Renal cortical epithelial cell (primary cell): Measurements from ENCODE around the gene SP5. TPM values are rescaled to one million over a fixed set of nuclear protein-coding genes. Genes with fewer than 3 reads are reported as not detected.
"Not testable (repeated sequence)": the region's sequence is repeated elsewhere in the genome, so short reads cannot be mapped to it uniquely, and the experiment has no call there.

ENCODE experiments used
- DNase-seq: peaks from one replicate; pipeline ENCODE4 v3.0.0-alpha.2; 2011; ENCODE audit warnings: low read depth
- total RNA-seq: library from RNA; depleted of rRNA; stranded (reverse); fragments of >200 nt; gene quantifications from 2 replicates; pipeline ENCODE4 v1.2.3, GENCODE V29; 2014

Gene SP5
- total RNA-seq, 1 donor from 2014 or later, result 0.10 TPM

DNA sequence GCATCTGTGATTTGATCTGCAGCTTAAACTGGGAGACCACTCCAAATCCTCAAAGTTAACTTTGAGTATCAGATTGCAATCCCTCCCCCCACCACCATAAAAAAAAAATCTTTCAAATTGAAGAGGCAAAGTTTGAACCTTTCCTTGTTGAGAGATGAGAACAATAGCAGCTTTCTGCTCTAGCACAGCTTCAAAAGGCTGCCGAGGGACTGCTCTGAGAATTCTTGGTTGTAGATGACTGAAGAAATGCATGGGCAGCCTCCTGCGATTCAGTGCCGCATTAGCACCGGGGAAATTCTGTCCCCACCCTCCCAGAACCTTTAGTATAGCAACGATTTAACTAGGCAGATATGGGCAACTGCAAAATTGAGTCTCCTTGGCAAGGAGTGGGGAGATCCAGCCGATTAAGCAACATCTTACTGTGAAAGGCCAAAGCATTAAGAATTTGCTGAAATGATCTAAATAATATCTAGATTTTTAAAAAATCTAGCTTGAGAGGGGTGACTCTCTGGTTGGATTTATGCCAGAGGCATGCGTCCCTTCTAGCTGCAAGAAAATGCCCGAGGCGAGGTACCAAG lies 3.9 kb upstream of the SP5 start:
- DNase-seq, result no peak

DNA sequence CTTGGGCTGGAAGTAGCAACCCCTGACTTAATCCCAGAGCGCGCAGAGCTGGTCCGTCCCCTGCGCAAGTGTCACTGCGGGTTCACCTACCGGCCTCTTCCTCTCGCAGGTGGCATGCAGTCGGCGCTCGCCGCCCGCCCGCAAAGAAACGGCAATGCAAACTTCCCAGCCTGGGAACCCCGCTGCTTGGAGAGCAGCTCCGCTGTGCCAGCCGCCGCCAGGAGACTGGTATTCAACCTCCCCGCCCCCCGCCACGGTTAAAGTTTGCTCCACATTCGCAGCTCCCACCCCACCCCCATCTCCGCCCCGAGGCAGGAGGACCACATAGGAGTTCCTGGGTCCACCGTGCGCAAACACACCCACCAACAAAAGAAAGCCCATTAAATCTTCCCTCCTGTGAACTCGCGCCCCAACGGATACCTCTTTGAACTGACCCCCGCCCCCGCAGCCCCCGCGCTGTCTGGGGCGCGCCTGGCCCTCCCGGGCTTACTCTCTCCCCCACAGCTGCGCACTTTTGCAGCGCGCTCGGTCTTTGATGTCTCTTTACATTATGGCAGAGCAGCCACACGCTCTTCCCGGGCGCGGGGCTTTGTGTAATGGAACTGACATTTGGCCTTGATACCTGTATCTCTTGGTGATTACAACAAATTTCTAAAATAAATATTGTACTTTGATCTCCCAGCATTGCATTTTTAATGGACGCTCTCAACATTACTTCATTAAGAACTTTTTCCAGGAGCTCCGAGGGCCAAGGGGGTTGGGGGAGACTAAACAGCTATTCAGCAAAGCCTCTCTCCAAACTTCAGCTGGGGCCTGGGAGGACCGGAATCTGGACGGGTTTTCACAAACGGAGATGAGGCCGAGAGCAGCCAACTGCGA lies 3.1 kb upstream of the SP5 start:
- DNase-seq, result no peak

DNA sequence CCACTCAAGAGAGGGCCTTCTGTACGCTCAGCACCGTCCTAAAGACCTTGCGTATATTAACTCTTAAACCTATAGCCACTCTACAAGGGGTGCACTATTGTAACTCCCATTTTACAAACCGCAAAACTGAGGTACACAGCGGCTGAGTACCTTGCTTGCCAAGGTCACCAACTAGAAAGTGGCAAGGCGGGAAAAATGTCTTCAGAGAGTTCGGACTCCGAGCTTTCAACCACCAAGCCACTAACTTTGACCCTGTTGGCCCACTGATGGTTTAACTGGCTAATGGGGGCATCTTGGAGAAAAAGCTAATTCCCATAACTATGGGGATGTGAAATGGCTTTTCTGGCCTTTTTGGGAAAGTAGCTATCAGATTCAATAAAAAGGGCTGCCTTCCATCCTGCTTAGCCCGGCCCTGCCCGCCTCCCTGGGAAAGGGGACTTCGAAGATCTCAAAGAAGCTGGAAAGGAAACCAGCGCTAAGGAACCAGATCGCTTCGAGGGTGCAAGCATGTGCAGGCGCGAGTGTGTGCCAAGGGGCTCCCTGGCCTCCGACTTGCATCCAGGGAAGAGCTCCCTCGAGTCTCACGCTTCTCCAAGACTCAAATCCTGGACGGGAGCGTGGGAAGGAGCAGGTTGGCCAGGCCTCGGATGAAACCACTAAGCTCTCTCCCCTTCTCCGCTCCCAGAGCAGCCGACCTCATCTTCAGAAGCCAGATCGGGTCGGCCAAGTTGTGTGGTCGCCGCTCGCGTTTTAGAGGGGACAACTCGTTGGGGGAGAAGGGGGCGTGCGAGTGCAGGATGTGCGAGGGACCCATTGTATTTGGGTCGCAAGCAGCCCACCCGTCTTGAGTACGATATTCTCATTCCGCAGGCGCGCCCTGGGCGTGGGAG lies 2.2 kb upstream of the SP5 start:
- DNase-seq, result no peak

DNA sequence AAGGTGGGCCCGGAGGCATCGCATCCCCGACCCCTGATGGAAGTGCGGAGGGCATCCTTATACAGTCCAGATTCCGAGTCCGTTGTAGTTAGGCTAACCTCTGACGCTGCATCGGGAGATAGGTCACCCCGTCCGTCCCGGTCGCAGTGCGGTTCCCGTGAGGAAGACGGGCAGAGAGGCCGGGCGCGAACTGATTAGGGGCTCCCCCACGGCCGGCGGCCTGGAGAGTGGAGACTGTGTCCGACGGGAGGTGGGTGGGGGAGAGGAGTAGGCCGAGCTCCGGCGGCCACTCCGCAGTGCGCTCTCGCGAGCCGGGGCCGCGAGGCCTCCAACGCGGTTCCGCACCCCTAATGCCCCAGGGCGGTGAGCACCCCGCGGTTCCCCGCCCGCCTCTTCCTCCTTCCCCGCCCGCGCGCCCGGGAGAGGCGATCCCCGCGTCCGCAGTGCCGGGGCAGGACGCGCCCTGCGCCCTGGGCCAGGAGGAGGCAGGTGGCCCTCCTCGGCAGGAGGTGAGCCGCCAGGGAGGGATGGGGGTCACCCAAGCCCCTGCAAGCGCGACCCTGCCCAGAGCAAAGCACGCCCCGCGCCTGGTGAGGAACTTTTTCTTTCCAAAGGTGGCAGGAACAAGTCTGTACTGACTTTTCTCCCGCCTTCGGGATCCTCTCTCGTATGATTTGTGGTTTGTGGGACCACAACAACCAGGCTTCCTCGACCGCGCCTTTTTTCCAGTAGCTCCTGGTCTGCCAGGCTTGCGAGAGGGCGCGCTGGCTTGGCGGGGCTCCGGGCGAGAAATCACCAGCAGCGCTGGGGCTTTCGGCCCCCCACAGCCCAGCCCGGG lies 1.4 kb upstream of the SP5 start:
- no peak for DNase-seq

DNA sequence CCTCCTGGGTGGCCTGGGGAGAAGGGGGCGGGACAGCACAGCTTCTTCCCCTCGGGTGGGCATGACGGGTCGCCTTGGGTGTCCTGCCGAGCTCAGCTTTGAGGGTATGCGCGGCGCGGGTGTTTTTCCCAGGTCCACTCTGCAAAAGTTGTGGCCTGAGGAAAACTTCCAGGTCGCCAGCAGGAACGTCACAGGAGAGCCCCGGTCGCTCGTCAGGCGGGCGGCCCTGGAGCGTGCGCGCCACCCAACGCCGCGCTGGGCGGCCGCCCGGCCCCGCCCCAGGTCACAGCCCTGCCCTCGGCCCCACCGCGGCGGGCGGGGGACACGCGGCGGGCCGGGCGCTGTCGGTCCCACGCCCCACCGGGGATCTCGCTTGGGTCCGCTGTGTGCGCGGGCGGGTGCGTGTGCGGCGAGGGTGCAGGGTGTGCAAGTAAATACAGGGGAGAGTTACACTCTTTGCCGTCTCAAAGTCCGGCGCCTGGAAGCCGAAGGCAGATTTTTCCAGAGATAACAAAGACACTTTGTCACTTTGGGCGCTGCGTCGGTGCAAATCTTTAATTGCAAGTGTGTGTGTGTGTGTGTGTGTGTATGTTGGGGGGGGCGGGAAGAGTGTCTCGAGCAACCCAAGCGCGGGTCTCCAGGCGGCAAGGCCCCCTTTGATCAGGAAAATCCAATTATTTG lies 616 bp upstream of the SP5 start:
- no peak for DNase-seq

DNA sequence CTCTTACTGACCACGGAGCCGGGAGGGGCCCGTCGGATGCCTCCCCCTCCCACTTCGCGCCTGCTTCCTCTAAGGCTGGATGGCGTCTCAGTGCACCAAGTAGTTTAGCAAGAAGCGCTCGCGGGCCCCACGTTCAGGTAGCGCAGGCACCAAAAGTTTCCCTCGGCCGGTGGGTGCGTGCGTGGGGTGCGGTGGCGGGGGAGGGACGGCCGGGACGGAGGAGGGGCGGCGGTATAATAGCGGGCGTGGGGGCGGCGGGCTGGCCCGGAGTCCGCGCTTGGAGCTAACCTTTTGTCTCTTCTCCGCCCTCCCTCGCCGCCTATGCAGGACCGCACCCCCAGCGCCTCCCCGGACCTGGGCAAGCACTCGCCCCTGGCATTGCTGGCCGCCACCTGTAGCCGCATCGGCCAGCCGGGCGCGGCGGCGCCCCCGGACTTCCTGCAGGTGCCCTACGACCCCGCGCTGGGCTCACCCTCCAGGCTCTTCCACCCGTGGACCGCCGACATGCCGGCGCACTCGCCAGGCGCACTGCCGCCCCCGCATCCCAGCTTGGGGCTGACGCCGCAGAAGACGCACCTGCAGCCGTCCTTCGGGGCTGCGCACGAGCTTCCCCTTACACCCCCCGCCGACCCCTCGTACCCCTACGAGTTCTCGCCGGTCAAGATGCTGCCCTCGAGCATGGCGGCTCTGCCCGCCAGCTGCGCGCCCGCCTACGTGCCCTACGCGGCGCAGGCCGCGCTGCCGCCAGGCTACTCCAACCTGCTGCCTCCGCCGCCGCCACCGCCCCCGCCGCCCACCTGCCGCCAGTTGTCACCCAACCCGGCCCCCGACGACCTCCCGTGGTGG lies 1.0 kb downstream of the SP5 start:
- DNase-seq, result no peak

DNA sequence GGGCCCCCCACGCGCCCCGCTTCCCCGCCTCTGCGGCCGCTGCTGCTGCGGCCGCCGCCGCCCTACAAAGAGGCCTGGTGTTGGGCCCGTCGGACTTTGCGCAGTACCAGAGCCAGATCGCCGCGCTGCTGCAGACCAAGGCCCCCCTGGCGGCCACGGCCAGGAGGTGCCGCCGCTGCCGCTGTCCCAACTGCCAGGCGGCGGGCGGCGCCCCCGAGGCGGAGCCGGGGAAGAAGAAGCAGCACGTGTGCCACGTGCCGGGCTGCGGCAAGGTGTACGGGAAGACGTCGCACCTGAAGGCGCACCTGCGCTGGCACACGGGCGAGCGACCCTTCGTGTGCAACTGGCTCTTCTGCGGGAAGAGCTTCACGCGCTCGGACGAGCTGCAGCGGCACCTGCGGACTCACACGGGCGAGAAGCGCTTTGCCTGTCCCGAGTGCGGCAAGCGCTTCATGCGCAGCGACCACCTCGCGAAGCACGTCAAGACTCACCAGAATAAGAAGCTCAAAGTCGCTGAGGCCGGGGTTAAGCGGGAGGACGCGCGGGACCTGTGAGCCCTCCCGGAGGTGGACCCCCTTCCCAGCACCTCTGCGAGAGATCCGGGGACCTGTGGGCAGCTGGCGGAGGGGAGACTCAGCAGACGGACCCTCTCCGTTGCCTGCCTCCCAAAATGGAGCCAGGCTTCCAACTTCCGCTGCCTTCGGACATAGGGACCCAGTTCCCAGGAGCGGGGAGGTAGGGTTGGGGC lies 1.9 kb downstream of the SP5 start:
- DNase-seq, result no peak

DNA sequence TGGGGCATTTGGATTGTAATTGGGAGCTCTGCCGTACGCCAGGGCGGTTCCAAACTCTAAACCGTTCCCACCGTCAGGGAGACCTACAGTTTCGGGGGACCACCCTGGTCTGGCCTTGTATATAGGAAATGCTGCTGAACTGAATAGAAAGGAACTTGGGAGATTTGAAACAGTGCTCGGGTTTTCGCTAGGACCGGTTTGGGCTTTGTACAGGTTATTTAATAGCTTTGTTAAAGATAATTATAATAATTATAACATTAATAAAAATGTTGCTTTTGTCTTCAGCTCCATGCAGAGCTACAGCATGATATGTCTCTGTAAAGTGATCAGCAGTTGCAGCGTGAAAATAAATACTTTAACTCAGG lies 2.4 kb downstream of the SP5 start:
- no peak for DNase-seq

DNA sequence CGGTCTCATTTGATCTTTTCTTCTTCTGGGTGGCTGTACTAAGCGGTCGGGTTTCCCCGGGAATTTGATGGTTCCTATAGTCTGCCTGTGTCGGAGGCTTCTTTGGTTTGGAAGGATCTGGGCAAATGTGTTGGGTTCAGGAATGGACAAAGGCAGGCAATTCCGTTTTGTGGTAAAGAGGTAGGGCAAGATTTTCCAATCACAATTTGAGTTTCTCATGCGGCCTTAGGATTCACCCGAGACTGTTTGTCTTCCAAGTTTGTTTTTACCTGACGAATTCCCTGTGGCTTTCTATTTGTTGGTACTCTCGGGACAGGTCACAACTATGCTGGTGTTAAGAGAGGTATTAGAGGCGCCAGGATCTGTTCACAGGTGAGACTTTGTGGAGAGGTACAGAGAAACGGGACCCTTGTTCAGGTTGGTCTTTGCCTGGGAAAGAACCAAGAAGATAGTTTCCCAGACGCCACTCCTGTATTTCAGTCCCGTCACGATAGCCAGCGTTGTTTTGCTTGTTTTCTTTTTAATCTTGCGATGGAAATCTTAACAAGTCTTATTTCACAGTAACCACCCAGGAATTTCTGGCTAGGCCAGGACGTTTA lies 3.0 kb downstream of the SP5 start:
- no peak for DNase-seq

DNA sequence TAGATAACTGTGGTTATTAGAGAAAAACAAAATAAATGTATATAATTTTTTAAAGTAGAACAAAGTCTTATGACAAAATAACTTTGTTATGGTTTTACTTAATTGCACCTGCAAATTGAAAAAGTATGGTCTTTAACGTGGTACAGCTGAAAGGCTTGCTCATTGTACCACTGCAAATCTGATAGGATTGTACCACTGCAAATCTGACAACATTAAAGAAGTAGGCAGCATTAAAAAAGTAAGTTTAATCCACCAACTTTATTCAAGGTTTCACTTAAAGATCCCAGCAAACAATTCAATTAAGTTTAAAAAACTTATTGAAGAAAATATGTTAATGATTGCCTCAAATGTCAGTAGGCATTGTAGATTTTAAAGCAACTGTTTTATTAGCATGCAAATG lies 4.7 kb downstream of the SP5 start:
- DNase-seq, result no peak

DNA sequence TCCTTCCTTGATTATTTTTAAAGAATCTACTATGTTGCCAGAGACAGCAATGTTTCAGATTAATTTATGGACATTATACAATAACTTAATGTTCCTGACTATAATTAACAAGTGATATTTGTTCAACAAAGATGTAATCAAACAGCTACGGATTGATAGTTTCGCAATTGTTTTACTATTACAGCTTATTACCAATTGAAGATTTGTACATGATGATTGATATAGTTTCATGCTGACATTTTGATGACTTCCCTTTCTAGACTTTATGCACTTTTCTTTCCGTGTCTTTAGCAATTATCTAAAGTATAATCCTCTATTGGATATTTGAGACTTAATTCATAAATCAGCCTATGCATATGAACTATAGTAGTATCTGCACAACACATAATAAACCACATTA lies 6.5 kb downstream of the SP5 start:
- no peak for DNase-seq

DNA sequence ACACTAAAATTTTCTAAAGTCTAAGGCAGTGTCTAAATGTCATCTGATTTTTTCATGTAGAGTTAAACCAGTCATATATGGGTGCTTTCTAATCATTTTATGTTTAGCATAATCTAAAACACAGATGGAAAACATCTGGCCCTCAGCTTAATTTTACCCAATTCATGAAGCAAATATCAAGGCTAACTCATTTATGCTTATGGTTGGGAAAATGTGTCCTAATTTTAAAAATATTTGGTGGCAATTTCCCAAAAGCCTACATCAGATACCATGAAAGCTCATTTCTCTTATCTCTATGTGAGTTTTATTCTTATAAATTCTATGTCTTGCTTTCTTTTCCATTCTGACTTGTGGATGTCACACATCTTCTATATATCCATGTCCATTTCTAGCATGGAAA lies 7.2 kb downstream of the SP5 start:
- DNase-seq, result no peak

DNA sequence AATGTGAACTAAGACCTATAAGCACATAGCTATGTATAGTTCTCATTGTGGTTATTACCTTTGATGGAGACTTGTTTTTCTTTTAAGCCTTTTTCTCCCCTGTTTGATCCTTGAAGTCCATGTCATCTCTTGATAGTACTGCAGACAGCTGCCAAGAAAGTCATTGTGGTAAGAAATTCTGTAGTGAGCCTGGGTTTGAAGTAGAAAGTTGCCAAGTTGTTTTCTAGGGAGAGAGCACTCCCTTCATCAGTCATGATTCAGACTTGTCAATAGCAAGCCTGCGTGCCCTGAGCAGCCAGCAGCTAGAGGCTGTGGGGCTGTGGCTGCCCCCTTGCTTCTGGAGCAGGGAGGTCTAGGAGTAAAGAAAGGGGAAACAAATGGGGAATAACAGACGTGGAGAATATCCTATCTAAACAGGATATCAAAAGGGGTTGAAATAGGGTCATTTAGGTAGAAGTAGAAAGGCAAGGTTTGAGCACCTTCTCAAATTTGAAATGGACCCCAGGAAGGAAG lies 8.4 kb downstream of the SP5 start:
- DNase-seq, result no peak

DNA sequence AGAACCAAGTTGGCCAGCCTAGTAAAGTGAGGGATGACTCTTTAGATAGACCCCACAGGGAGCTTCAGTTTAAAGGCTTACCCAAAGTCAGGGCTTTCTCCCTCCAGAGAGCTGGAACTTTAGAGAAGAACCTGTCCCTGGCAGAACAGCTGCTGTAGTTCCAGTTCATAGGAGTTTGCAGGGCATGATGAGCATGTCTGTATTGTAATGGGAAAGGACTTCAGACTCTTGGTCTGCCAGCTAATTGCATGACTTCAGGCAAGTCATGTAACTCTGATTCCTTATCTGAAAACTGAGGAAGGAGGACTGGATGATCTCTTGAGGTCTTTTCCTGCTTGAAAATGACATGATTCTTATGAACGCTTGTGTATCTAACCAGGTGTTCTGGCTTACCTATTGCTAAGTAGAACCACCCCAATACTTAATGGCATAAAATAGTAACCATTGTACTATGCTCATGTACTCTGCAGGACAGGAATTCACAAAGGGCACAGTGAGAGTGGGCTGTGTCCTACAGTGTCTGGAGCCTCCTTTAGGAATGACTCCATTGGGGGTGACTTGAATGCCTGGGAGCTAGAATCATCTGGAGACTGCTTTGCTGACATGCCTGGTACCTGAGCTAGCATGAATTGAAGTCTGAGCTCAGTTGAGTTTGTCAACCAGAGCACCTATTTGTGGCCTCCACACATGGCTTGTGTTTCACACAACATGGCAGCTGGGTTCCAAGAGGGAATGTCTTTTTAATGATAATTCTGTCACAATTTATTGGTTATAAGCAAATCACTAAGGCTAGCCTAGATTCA lies 18.9 kb downstream of the SP5 start:
- peak; percentile 13 for DNase-seq

DNA sequence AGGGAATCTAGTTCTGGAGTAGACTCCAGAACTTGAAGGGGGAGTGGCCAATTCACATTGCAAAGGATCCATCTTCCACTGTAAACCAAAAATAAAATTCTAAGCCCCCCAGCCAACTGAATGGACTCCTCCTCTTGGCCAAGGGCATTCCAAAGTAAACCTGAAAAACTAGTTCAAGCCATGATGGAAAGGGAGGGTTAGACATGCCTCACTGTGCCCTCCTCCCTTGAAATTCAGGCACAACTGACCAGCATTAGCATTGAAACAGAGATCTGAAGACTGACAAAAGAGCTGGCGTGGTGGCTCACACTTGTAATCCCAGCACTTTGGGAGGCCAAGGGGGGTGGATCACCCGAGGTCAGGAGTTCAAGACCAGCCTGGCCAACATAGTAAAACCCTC lies 19.5 kb downstream of the SP5 start:
- not testable (repeated sequence) for DNase-seq

DNA sequence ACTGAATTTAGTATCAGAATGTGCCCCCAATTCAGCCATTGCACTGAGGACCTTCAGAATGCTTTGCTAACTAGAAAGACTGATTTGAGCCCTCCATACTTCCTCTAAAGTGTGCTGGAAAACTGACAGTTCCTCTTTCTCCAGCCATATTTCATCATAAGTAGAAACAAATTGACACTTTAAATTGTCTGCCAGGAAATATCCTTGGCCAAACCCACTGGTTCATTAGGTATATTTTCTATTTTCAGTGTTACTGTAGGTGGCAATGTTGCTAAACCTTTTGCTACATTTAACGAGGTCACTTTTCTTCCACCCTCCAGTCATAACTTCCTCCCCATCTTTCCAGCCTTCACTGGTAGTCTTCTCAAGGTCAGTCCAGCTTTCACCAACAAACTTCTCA lies 21.5 kb downstream of the SP5 start:
- DNase-seq, result no peak

DNA sequence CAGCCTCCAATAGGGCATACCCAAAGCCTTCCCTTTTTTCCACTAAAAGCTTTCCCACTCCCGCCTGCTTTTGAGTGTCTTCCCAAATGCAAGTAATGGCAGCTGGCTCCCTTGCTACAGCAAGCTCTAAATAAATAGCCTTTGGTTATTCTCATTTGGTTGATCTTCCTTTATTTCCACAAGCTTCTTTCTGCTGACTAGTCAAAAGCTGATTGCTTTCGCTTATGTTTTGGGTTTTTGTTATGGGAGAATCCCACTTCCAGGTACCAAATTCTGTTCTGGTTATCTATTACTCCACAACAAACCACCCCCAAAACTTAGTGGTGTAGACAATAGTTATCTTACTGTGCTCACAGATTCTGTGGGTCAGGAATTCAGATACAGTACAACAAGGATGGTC lies 22.3 kb downstream of the SP5 start:
- no peak for DNase-seq

DNA sequence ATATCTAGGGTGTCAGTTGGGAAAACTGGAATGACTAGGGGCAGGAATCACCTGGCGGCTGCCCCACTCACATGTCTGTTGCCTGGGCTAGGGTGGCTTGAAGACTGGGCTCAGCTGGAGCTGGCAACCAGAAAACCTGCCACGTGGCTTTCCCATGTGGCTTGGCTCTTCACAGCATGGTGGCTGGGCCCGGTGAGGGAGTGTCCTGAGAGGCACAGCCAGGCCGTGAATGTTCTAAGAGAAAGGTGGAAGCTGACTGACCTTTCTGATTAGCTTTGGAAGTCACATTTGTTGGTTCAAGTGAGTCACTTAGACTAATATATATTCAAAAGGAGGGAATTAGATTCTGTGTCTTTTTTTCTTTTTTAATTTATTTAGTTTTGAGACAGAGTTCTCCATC lies 22.7 kb downstream of the SP5 start:
- peak; percentile 44 for DNase-seq
